GM21576 (cell line): ENCODE measurements around the gene AKAP1.
A peak's percentile ranks its signal among the peaks of the same experiment; 100 is the strongest.

Source experiments
- ATAC-seq: cut with Tn5 transposase; IDR thresholded peaks from one replicate; pipeline ENCODE4 v1.9.1; 2021; ENCODE audit warnings: mild to moderate bottlenecking, moderate library complexity; ENCODE audit not compliant: unreplicated experiment

AKAP1 gene, protein sequence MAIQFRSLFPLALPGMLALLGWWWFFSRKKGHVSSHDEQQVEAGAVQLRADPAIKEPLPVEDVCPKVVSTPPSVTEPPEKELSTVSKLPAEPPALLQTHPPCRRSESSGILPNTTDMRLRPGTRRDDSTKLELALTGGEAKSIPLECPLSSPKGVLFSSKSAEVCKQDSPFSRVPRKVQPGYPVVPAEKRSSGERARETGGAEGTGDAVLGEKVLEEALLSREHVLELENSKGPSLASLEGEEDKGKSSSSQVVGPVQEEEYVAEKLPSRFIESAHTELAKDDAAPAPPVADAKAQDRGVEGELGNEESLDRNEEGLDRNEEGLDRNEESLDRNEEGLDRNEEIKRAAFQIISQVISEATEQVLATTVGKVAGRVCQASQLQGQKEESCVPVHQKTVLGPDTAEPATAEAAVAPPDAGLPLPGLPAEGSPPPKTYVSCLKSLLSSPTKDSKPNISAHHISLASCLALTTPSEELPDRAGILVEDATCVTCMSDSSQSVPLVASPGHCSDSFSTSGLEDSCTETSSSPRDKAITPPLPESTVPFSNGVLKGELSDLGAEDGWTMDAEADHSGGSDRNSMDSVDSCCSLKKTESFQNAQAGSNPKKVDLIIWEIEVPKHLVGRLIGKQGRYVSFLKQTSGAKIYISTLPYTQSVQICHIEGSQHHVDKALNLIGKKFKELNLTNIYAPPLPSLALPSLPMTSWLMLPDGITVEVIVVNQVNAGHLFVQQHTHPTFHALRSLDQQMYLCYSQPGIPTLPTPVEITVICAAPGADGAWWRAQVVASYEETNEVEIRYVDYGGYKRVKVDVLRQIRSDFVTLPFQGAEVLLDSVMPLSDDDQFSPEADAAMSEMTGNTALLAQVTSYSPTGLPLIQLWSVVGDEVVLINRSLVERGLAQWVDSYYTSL

DNA sequence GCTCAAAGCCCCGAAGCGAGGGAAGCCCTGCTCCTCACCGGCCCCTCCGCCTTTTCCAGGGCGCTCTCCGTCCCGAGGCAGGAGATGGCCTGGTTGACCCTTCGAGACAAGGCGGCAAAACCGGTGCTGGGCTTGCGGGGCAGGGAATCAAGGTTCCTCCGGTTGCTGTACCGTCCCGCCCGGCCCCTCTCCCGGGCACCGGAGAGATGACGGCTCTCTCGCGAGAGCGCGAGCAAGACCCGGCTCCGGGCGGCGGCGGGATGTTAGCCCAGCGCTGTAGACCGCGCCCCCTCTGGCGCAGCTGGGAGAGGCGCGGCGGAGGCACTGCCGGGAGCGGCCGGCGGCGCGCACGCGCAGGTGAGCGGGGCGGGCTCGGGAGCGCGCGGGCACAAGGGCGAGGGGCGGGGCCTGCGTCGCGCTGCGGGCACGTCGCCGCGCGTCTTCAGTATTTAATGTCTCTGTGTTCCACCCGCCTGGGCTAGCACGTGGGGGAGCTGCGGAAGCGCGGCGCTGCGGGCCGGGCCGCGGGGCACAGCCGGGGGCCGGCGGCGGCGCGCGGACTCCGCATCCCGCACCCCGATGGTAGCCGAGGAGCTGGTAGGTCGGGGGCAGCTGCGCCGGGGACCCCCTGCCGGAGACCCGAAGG lies at the start of gene AKAP1:
Gene AKAP1 (plus strand): TSS at position 445 of the 646 bp plus-strand sequence. CDS start 20,219 bp downstream, outside the sequence.
- ATAC-seq, result peak; percentile 83

DNA sequence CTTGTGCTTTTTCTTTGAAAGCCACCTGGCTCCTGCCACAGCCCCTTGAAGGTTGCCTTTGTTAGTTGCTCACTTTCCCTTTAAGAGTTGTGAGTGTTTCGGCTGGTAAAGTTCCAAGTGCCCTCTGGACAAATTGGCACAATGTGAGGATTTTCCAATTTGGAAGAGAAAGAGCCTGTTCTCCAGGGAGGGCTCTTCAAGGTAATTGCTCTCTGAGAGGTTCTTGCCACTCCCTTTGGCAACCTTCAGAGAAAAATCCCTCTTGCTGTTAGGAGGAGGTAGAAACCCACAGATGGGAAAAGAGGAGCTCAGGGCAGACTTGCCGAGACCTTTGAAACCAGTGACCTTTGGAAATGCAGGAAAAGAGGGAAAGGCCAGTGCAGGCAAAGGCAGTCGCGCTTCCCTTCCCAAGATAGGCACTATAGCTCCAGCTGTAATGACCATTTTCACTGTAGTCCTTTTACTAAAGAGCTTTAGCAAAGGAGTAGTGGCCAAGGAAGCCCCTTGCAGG lies 49.0 kb upstream of the AKAP1 start:
- no peak for ATAC-seq

DNA sequence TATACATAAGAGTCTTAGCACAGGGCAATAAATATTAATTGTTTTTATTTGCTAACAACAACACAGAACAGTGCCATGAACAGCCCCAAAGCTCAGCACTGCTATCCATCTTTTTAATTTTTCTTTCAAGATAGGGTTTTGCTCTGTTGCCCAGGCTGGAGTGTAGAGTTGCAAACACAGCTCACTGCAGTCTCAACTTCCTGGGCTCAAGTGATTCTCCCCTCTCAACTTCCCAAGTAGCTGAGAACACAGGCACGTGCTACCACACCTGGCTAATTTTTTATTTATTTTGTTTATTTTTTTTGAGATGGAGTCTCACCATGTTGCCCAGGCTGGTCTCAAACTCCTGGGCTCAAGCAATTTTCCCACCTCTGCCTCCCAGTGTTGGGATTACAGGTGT lies 47.6 kb upstream of the AKAP1 start:
- ATAC-seq, result no peak

DNA sequence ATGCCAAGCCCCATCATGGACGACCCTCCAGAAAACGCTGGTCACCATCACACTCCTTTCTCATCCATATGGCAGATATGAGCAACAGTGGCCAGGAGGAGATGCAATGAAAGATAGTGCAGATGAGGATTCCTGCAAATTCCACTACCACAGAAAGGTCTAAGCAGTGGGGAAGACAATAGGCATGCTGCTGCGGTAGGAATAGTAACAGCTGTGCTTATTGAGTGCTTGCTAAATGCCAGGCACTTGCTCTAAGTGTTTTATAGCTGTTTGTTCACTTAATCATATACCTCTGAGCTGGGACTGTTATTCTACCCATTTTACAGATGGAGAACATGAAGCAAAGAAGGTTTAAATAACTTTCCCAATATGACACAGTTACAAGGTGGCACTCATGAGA lies 46.6 kb upstream of the AKAP1 start:
- ATAC-seq, result no peak

DNA sequence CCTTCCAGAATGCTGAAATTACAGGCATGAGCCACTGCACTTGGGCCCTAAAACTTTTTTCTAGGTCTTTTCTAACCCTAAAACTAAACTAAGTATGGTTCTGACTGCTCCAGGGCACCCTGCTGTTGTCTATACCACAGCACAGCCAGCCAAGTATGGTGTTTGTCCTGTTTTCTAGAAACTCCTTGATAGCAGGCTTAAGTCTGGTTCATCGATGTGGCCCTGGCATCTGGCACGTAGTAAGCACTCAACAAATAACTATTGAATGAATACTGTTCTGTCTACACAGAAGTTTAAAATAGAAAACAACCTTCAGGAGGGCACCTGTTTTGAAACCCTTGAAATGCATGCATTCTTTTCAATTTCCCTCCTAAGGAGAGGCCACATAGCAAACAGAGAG lies 44.5 kb upstream of the AKAP1 start:
- ATAC-seq, result no peak

DNA sequence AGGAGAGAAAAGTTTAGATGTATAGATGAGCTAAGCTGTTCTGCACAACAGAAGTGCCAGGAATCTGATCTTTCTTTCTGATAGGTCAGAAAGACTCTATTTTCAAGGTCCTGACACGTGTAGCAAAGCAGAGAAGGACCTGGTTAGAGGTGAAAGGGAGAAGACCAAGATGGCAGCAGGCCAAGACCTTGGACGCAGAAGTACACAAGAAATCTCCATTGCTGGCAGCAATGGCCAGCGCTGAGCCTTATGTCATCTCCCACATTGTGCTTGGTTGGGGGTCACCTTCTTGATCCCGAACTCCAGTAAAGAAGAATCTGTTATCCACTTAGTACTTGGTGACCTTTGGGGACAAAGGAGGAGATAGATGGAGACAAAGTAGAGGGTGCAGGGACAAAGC lies 41.8 kb upstream of the AKAP1 start:
- no peak for ATAC-seq

DNA sequence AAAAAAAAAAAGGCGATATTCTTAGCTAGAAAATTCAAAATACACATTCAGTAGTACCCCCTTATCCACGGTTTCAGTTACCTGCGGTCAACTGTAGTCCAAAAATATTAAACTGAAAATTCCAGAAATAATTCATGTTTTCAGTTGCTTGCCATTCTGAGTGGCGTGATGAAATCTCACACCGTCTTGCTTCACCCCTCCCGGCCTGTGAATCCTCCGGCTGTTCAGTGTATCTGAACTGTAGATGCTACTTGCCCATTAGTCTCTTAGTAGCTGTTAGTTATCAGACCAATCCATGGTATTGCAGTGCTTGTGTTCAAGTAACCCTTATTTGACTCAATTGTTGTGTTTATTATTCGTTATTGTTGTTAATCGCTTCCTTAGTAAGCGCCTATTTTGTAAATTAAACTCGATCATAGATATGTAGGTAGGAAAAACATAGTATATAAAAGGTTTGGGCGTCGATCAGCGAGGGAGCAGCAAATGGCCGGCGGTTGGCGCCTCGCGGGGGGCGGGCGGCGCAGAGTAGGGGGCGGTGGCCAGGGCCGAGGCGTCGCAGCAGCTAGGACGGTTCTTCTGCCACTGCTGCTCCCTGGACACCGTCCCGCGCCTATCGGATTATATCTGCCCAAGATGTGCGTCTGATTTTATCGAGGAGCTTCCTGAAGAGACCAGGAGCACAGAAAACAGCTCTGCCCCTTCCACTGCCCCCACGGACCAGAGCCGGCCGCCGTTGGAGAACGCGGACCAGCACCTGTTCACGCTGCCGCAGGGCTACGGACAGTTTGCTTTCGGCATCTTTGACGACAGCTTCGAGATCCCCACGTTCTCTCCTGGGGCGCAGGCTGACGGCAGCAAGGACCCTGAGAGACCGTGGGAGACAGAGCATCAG lies 39.8 kb upstream of the AKAP1 start:
- ATAC-seq, result no peak

DNA sequence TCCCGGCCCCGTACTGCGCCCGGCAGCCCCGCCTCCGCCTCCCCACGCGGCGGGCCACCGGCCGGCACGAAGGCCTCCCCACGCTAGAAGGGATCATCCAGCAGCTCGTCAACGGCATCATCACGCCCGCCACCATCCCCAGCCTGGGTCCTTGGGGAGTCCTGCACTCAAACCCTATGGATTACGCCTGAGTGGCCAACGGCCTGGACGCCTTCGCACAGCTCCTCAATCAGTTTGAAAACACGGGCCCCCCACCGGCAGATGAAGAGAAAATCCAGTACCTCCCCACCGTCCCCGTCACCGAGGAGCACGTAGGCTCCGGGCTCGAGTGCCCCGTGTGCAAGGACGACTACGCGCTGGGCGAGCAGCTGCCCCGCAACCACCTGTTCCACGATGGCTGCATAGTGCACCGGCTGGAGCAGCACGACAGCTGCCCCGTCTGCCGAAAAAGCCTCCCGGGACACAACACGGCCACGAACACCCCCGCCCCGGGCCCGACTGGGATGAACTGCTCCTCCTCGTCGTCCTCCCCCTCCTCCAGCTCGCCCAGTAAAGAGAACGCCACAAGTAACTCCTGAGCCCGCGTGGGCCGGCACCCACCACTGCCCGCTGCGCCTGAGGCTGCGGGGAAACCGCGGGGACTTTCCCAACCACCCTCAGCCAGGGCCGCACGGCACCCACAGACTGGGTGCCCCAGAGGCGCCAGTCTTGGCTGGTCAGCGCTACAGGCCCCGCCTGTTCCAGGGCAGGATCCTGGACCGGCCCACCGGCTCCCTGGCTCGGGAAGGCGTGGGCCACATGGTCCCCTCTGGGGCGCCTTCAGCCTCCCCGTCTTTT lies 39.0 kb upstream of the AKAP1 start:
- ATAC-seq, result no peak

DNA sequence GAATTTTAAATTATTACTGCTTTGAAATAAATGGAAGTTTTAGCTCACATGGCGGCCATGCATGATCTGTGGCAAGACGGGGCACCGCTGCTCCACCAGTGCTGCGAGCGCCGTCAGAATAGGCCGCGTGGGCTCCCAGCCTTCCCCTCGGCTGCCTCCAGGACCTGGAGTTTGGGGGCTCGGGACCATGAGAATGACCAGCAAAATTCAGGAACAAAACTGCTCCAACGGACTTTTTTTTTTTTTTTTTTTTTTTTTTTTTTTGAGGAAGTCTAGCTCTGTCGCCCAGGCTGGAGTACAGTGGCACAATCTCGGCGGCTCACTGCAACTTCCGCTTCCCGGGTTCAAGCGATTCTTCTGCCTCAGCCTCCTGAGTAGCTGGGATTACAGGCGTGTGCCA lies 38.3 kb upstream of the AKAP1 start:
- ATAC-seq, result no peak

DNA sequence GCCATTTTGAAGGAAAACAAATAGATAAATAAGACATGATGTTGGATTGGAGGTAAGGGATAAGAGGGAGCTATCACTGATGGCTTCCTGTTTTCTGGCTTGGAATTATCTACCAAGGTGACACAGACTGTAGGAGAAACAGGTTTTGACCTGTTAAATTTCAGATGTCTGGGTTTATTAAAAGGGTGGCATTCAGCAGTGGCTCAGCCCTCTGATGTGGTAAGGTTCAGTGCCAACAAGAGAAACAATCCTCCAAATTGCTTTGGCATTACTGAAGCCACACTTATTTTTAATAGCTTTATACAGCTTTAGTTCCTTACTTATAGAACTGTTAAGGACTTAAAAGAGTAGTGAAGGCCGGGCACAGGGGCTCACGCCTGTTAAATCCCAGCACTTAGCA lies 37.0 kb upstream of the AKAP1 start:
- no peak for ATAC-seq

DNA sequence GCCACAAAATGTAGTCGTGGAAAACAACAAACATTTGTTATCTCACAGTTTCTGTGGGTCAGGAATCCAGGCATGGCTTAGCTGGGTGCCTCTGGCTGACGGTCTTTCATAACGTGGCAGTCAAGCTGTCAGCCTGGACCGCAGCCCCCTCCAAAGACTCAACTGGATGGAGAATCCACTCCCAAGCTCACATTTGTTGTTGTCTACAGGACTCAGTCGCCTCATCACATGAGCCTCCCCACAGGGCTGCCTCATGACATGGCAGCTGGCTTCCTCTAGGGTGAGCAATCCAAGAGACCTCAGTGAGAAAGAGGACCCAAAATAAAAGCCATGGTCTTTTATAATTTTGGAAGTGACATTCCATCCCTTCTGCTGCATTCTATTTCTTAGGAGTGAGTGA lies 34.7 kb upstream of the AKAP1 start:
- ATAC-seq, result no peak

DNA sequence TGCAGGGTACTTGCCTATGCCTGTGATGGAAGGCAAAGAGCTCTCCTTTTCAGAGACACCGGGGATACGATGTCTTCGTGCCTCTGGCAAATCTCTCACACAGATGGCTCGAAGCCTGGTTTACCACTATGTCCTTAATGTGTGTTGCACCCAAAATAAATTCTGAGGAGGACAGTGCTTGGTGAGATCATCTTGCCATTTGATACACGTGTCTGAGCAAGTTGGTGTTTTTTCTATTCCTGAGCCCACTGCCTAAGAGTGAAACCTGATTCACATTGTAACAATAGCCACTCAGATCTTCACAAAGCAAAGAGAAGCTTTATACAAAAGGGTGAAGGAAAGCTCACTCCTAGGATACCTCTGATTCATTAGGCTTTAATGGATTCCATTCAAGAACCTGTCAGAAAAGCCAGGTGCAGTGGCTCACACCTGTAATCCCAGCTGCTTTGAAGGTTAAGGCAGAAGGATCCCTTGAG lies 33.1 kb upstream of the AKAP1 start:
- ATAC-seq, result no peak

DNA sequence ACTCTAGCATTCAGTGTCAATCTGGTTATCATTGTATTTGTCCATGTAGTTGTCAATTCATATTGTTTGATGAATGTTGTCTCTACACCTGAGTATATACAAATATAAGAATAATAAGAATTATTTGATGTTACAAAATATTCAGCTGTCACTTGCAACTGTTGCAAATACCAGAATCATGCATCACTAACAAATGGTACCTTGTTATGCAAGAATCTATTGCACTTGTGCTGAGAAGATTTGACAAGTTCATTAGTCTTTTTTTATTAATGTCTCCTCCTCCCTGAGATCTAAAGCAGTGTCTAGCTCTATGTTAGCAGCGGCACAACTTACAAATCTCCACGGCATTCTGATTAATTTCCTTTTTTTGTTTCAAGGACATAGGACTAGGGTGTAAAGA lies 22.2 kb upstream of the AKAP1 start:
- ATAC-seq, result no peak

DNA sequence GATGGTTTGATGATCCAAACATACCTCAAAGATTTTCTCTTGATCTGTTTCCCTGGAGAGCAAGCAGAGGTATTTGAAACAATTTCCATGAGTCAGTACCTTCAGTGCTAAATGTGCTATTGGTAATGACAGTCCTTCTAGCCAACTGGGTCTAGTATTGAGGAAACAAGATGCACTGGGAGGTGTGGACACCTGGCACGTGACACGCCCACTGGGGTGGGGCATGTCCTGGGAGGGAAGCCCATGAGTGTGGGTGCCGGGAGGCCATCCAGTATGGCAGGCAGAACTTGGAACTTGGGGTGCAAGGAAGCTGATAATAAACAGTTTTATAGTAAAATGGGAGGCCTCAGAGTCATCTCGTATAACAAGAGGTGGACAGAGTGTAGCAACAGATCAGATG lies 17.9 kb upstream of the AKAP1 start:
- no peak for ATAC-seq

DNA sequence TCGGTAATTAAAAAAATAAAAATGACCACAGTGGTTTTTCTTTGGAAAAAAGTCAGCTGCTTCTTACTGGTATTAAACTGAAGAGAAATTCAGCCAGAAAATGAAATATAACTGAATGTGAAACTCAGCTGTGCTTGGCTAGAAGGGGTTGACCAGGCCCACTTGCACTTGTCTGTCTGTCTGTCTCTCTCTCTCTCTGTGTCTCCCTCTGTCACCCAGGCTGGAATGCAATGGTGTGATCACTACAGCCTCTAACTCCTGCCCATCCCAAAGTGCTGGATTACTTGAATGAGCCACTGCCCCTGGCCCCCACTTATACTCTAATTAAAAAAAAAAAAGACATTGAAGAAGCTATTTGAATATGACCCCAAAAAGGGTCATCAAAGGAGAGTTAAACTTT lies 17.3 kb upstream of the AKAP1 start:
- ATAC-seq, result no peak

DNA sequence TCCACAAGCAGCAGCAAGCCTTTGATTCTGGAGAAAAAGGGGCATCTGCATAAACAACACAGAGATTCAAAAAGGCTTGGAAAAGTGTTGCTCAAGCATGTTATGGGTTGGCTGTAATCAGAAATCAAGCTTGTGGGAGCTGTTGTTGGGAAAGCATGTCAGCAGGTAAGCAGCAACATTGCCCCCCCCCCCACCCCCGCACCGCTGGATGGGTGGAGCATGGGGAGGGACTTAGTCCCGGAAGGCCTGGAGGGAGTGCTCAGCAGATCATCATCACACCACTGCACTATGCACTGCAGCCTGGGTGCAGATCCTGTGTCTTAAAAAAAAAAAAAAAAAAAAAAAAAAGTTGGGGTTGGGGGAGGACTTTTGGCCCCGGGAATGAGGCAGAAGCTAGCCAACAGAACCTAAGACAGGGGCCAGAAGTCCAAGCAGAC lies 16.8 kb upstream of the AKAP1 start:
- ATAC-seq, result no peak

DNA sequence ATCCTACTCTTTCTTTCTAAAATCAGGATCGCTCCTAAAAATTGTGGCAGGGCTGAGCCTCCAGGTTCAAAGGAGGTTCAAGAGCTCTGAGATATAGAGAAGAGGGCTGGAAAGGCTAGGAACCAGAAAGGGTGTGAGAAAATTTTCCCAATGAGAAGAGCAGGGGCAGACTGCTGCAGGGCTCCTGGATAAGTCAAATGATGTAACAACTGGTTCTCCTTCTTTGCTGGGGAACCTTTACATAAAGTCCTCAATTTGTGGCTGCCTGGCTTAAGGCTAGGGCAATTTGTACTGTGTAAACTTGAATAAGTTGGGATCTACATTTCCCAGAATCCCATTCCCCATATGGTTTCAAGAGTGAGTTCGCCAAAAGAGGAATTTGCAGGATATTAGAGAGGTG lies 16.3 kb upstream of the AKAP1 start:
- no peak for ATAC-seq

DNA sequence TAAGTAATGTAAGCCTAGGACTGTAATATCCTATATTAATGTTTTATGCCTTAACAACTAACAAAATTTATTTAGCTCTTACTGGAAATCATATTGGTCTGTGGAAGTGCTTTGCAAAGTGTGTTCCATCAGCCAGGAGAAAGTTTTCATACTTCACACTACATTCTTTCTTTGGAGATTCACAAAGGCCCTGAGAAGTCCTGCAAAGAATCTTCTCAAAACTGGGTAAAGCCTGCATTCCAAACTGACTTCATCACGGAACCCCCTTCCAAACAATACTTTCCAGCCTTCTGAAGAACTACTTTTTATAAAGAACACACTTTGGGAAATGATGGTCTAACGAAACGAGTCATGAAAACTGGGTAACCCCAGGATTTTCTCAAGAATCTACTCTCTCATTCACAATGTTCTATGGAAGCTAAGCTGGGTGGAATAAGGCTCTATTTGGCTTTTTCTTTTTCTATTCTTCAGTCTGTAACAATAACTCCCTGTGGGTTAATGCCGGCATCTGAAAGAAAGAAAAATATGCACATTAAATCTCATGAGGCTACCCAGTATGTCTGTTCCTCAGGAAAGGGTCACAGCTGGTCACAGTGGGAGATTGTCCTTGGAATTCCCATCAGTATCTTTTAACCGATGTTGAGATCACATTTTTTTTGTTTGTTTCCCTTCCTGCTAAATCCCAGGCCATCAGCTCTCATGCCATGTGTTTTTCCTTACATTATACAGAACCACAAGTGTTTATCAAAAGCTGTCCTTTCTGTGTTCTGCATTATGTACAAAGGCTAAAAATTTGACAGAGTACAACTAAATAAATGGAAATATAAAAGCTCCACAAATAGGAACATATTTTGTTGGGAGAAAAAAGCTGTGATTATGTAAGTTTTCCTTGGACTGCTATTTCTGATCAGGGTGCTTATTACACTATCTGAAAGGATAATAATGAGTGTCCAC lies 12.8 kb upstream of the AKAP1 start:
- no peak for ATAC-seq
